ENCODE results near the gene S100A4.
"Not testable (repeated sequence)": the region's sequence is repeated elsewhere in the genome, so short reads cannot be mapped to it uniquely, and the experiment has no call there.

Gene S100A4

GRCh38 chr1:153525088-153525728 is 20.4 kb downstream of the S100A4 start:
- Histone ChIP-seq H3K27me3 (ENCODE audit: control insufficient read depth, insufficient read depth, low read length) (peaks cover 6% of the 10 kb centered on the region), H3K9ac (ENCODE audit: low read depth, low read length) (no peak overlapping the region), H3K4me3 (ENCODE audit: low read depth, low read length) (no peak overlapping the region), H3K36me3 (ENCODE audit: control insufficient read depth, insufficient read depth, low read length) (no peaks in the 10 kb centered on the region), H3K9me3 (ENCODE audit: control insufficient read depth, insufficient read depth, low read length) (no peaks in the 10 kb centered on the region), H3K4me1 (ENCODE audit: control insufficient read depth, insufficient read depth, low read length) (peaks cover 6% of the 10 kb centered on the region)

- not testable (repeated sequence) for H3K36me3 ChIP-seq (ENCODE audit: control insufficient read depth, insufficient read depth, low read length); H3K9me3 ChIP-seq (ENCODE audit: control insufficient read depth, insufficient read depth, low read length); H3K4me3 ChIP-seq (ENCODE audit: low read depth, low read length); H3K9ac ChIP-seq (ENCODE audit: low read depth, low read length); H3K4me1 ChIP-seq (ENCODE audit: control insufficient read depth, insufficient read depth, low read length)
- H3K27me3 ChIP-seq (ENCODE audit: control insufficient read depth, insufficient read depth, low read length), result peaks cover 17% of the 10 kb centered on the region
These were observed 23.1 kb downstream of the S100A4 start for GRCh38 chr1:153522353-153523048.

- not testable (repeated sequence) for H3K4me3 ChIP-seq (ENCODE audit: low read depth, low read length); H3K9ac ChIP-seq (ENCODE audit: low read depth, low read length); H3K4me1 ChIP-seq (ENCODE audit: control insufficient read depth, insufficient read depth, low read length); H3K9me3 ChIP-seq (ENCODE audit: control insufficient read depth, insufficient read depth, low read length); H3K36me3 ChIP-seq (ENCODE audit: control insufficient read depth, insufficient read depth, low read length)
- peaks cover 17% of the 10 kb centered on the region for H3K27me3 ChIP-seq (ENCODE audit: control insufficient read depth, insufficient read depth, low read length)
These were observed 23.8 kb downstream of the S100A4 start for GRCh38 chr1:153521808-153522207.

GRCh38 chr1:153520818-153521476 is 24.7 kb downstream of the S100A4 start:
- Histone ChIP-seq H3K9ac (ENCODE audit: low read depth, low read length) (no peak overlapping the region), H3K36me3 (ENCODE audit: control insufficient read depth, insufficient read depth, low read length) (no peaks in the 10 kb centered on the region), H3K4me3 (ENCODE audit: low read depth, low read length) (no peak overlapping the region), H3K4me1 (ENCODE audit: control insufficient read depth, insufficient read depth, low read length) (peaks cover 3% of the 10 kb centered on the region), H3K9me3 (ENCODE audit: control insufficient read depth, insufficient read depth, low read length) (no peaks in the 10 kb centered on the region), H3K27me3 (ENCODE audit: control insufficient read depth, insufficient read depth, low read length) (peaks cover 25% of the 10 kb centered on the region)

GRCh38 chr1:153520137-153520691 is 25.4 kb downstream of the S100A4 start:
- H3K9ac ChIP-seq (ENCODE audit: low read depth, low read length); H3K4me3 ChIP-seq (ENCODE audit: low read depth, low read length); H3K36me3 ChIP-seq (ENCODE audit: control insufficient read depth, insufficient read depth, low read length); H3K4me1 ChIP-seq (ENCODE audit: control insufficient read depth, insufficient read depth, low read length); H3K9me3 ChIP-seq (ENCODE audit: control insufficient read depth, insufficient read depth, low read length): not testable (repeated sequence)
- peaks cover 33% of the 10 kb centered on the region for H3K27me3 ChIP-seq (ENCODE audit: control insufficient read depth, insufficient read depth, low read length)

- Histone ChIP-seq H3K27me3 (ENCODE audit: control insufficient read depth, insufficient read depth, low read length) (peaks cover 33% of the 10 kb centered on the region), H3K9me3 (ENCODE audit: control insufficient read depth, insufficient read depth, low read length) (no peaks in the 10 kb centered on the region), H3K4me1 (ENCODE audit: control insufficient read depth, insufficient read depth, low read length) (peaks cover 3% of the 10 kb centered on the region), H3K9ac (ENCODE audit: low read depth, low read length) (no peak overlapping the region), H3K4me3 (ENCODE audit: low read depth, low read length) (no peak overlapping the region), H3K36me3 (ENCODE audit: control insufficient read depth, insufficient read depth, low read length) (no peaks in the 10 kb centered on the region)
These were observed 26.4 kb downstream of the S100A4 start for GRCh38 chr1:153519242-153519641.

- Histone ChIP-seq H3K36me3 (ENCODE audit: control insufficient read depth, insufficient read depth, low read length) (no peaks in the 10 kb centered on the region), H3K4me1 (ENCODE audit: control insufficient read depth, insufficient read depth, low read length) (peaks cover 2% of the 10 kb centered on the region), H3K27me3 (ENCODE audit: control insufficient read depth, insufficient read depth, low read length) (peaks cover 50% of the 10 kb centered on the region), H3K9ac (ENCODE audit: low read depth, low read length) (no peak overlapping the region), H3K4me3 (ENCODE audit: low read depth, low read length) (no peak overlapping the region), H3K9me3 (ENCODE audit: control insufficient read depth, insufficient read depth, low read length) (no peaks in the 10 kb centered on the region)
These were observed 29.9 kb downstream of the S100A4 start for GRCh38 chr1:153515504-153516394.

GRCh38 chr1:153513666-153514065 is 31.9 kb downstream of the S100A4 start:
- H3K9me3 ChIP-seq (ENCODE audit: control insufficient read depth, insufficient read depth, low read length), result no peaks in the 10 kb centered on the region
- H3K36me3 ChIP-seq (ENCODE audit: control insufficient read depth, insufficient read depth, low read length), result no peaks in the 10 kb centered on the region
- H3K4me1 ChIP-seq (ENCODE audit: control insufficient read depth, insufficient read depth, low read length), result no peaks in the 10 kb centered on the region
- H3K4me3 ChIP-seq (ENCODE audit: low read depth, low read length), result no peak overlapping the region
- H3K9ac ChIP-seq (ENCODE audit: low read depth, low read length), result no peak overlapping the region
- H3K27me3 ChIP-seq (ENCODE audit: control insufficient read depth, insufficient read depth, low read length), result peaks cover 43% of the 10 kb centered on the region

GRCh38 chr1:153513023-153513422 is 32.6 kb downstream of the S100A4 start:
- no peak overlapping the region for H3K9ac ChIP-seq (ENCODE audit: low read depth, low read length)
- no peaks in the 10 kb centered on the region for H3K4me1 ChIP-seq (ENCODE audit: control insufficient read depth, insufficient read depth, low read length)
- peaks cover 40% of the 10 kb centered on the region for H3K27me3 ChIP-seq (ENCODE audit: control insufficient read depth, insufficient read depth, low read length)
- no peak overlapping the region for H3K4me3 ChIP-seq (ENCODE audit: low read depth, low read length)
- no peaks in the 10 kb centered on the region for H3K9me3 ChIP-seq (ENCODE audit: control insufficient read depth, insufficient read depth, low read length)
- H3K36me3 ChIP-seq (ENCODE audit: control insufficient read depth, insufficient read depth, low read length), result no peaks in the 10 kb centered on the region

- no peaks in the 10 kb centered on the region for H3K9me3 ChIP-seq (ENCODE audit: control insufficient read depth, insufficient read depth, low read length)
- H3K27me3 ChIP-seq (ENCODE audit: control insufficient read depth, insufficient read depth, low read length), result peaks cover 29% of the 10 kb centered on the region
- no peaks in the 10 kb centered on the region for H3K4me1 ChIP-seq (ENCODE audit: control insufficient read depth, insufficient read depth, low read length)
- H3K4me3 ChIP-seq (ENCODE audit: low read depth, low read length), result no peak overlapping the region
- no peaks in the 10 kb centered on the region for H3K36me3 ChIP-seq (ENCODE audit: control insufficient read depth, insufficient read depth, low read length)
- no peak overlapping the region for H3K9ac ChIP-seq (ENCODE audit: low read depth, low read length)
These were observed 34.6 kb downstream of the S100A4 start for GRCh38 chr1:153510984-153511410.

- Histone ChIP-seq H3K36me3 (ENCODE audit: control insufficient read depth, insufficient read depth, low read length) (no peaks in the 10 kb centered on the region), H3K4me1 (ENCODE audit: control insufficient read depth, insufficient read depth, low read length) (no peaks in the 10 kb centered on the region), H3K9ac (ENCODE audit: low read depth, low read length) (no peak overlapping the region), H3K4me3 (ENCODE audit: low read depth, low read length) (no peak overlapping the region), H3K9me3 (ENCODE audit: control insufficient read depth, insufficient read depth, low read length) (no peaks in the 10 kb centered on the region), H3K27me3 (ENCODE audit: control insufficient read depth, insufficient read depth, low read length) (peaks cover 21% of the 10 kb centered on the region)
These were observed 35.8 kb downstream of the S100A4 start for GRCh38 chr1:153509729-153510354.

Measured in iPS-15b (cell line).